ENCODE results near the gene ITPR1.

ITPR1 gene

DNA sequence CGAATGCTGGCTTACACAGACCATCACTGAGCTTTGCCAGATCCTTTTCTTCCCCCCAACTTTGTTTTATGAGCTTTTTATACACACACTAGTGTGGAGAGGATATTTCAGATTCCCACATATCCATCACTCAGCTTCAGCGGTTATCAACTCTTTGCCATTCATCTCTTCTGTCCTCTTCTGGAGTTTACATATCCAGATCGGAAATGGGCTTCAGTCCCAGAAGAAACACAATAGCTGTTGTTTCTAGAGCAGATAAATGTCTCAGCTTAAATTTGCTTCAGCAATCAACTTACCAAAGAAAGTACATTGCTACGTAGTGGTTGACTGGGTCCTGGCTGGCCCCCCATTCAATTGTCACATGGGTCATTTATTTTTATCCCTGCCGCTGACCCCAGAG is 300.2 kb downstream of the ITPR1 start:
- no peak for DNase-seq

DNA sequence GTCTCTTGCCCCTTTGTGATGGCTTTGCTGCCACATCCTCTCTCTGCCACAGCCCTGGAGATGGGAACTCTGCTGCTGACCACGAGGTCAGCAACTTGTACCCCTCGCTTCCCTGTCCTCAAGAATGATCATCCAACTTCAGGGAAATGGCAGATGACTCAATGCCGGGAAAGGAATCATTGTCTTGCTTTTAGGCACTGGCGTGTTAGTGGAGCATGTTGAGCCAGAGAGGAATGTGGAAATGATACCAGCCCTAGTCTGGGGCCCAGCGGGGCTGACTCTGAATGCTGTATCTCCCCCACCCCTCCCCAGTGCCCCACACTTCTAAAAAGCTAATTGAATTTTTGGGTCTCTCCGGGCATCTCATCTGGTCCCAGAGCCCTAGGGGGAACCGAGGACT is 301.2 kb downstream of the ITPR1 start:
- DNase-seq = no peak

DNA sequence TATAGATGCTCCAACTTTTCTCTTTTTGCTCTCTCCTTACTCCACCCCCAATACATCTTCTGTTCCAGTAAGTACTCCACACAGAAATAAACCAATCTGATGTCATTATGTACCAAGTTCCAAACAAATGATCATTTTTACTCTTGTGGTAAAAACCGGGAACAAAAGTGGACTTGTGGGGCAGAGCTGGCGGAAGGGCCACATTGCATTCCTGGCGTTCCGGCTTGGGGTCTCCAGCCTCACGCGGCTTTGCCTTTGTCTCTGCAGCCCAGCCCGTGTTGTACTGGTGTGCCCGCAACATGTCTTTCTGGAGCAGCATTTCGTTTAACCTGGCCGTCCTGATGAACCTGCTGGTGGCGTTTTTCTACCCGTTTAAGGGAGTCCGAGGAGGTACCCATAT is 301.6 kb downstream of the ITPR1 start:
- no peak for DNase-seq

DNA sequence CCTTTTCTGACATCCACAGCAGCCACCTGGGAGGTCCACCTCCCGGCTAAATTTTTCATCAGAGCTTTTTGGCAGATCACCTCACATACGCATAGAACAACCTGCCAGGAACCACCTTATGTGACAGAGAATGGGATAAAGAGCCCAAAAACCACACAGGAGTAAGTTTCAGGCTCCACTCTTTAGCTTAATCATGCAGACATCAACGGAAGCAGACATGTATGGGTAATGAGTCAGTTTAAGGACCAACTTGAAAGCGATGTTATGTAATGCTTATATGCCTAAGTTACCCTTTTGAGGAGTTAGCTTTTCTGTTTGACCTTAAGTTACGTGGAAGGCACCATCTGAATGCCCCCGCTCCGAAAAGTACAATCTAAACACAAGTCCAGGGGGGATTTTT is 302.8 kb downstream of the ITPR1 start:
- DNase-seq = no peak

DNA sequence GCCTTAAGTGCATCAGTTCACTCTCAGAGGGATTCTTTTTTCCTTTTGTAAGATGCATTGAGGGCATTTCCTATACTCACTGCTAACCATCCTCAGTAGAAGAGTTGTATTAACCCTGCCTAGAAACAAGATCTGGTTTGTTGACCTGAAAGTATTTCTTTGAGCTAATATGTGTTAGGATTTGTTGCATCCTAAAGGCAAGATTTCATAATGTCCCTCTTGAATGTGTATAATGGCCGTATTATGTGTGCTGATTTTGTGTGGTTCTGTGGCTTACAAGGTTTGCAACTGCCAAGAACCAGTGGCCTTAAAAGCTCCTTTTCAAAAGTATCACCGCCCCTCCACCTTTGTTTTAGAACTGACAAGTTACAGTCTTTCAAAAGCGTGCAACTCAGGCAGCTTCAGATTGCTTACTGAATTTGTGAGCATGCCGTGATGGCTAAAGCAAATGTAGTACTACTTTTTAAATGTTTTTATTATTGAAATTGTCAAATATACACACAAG is 304.1 kb downstream of the ITPR1 start:
- DNase-seq = no peak

DNA sequence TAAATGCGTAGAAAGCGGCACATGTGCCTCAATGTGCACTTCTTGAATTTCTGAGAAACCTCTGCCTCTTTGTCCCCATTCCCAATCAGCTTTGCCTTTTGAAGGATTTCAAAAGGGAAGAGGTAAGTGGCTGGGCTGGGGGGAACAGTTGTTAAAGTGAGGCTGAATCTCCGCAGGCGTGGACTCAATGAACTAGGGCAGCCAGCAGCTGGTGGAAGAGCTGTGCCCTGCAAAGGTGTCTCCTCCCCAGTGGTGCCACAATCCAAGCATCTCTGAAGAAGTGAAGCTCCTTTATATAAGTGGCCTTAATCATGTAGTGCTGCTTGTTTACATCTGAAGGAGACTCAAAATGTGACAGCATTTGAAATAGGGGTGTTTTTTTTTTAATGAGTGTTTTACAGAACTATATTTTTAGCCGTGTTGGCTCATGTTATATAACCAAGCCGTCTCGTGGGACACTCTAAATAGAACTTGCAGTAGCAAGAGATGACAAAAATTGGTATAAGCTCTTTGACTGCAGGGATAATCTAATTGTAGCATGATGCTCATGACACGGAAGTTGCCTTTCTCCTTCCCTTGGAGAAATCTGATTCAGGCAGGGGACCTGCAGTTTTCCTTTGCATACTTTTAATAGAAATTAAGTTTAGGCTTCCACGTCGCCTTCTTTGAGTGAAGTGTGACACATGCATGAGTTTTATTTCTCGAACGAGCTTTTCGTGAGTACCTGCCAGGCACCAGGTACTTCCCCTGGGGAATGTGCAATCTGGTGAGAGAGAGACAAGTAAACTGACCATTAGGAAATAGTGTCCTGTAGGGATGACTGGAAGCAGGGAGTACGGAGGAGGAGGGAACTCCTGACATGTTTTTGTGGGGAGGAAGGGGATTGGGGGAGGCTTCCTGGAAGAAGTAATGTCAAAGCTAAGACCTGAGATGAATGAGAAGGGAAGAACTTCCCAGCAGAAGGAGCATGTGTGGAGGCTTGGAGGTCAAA is 306.4 kb downstream of the ITPR1 start:
- DNase-seq = no peak

DNA sequence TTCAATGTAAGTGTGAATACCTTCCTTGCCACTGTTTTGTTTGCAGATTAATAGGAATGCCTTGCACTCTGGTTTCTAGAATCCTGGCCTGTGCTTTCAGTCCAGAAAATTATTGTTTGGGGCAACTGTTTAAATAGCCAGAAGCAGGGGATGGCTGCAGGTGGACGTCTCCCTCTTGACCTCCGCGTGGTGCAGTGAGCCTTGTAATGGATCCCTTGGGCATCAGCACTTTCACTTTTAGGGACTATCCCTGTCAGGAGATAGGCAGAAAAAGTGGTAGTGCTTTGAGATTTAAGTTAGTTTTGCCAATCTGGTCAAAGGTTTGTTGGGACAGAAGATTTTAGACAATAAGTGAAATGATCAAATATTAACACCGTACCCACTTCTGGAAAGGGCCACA is 307.4 kb downstream of the ITPR1 start:
- DNase-seq = no peak

DNA sequence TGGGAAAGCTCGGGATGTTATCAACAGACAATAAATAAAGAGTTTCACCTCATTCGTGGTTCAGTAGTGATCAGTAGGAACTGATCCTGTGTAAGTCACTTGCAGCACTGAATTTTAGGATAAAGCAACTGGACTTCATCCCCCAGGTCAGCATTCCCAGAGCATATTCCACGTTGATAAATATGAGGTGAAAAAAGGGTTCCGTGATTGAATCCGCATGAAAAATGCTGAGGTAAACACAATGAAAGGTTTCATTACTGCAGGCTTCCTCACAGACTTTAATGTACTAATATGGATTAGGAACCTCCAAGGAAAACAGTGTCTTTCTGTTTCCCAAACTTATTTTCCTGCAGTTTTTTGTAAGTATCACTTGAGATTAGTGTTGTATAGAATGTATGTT is 308.7 kb downstream of the ITPR1 start:
- DNase-seq = no peak

DNA sequence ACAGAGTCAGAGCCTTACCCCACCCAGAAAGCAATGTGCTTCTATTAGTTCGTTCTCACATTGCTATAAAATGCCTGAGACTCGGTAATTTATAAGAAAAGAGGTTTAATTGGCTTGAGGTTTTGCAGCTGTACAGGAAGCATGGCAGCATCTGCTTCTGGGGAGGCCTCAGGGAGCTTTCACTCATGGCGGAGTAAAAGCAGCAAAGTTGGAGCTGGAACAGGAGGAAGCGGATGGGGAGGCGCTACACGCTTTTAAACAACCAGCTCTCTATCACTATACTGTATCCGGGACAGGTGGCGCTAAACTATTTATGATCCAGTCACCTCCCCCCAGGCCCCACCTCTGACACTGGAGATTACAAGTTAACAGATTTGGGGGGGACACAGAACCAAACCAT is 309.8 kb downstream of the ITPR1 start:
- DNase-seq = no peak

DNA sequence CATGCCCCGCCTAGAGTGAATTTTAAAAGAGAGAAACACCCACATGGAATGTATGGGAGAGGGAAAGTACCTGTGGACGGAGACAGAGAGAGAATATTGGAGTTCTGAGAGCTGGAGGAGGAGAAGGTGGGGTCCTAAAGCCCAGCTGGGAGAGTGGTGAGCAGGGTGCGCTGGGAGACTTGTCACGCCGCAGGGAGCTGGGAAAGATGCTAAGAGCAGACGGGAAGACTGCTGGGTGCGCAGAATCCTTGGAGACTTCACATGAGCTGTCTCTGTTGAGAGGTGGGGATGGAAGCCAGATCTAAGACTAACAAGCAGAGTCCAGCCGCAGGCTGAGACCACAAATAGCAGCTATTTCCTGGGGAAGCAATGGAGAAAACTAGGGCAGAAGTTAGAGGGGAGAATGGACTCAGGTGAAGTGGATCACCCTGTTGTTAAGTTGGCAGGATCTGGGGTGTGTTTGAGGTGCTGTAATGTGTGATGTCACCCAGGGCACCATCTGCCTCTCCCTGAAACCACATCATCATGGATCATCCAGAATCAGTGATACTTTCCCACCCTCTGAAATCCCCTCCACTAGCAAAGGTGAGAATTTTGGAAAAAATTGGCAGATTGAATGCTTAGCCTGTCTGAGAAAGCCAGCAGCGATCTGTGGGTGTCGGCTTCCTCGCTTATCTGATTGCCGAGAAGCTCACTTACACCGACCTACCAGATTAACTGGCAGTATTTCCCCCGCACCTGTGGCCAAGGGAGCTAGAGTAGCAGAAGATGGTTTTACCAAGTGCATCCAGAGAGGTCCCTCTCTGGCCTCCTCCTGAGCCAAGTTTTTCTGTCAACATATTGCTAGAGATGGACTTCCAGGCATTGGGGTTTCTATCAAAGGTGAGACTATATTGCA is 311.3 kb downstream of the ITPR1 start:
- no peak for DNase-seq

DNA sequence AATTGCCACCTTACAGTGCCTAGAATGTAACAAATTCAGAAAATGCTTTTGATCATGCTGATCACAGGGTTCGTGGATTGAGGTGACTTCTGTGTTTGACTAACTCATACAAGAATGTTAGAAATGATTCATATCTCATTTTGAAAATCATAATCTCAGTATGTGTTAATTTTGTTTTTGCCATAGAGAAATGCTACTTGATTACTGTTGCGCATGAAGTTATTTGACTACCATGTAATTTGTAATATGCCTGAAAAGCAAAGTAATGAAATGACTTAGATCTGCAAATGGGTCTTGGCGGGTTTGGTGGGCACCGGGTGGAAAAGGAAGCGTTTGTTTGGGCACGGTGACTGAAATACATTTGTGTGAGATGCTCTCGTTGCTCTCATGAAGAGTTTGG is 312.5 kb downstream of the ITPR1 start:
- no peak for DNase-seq

DNA sequence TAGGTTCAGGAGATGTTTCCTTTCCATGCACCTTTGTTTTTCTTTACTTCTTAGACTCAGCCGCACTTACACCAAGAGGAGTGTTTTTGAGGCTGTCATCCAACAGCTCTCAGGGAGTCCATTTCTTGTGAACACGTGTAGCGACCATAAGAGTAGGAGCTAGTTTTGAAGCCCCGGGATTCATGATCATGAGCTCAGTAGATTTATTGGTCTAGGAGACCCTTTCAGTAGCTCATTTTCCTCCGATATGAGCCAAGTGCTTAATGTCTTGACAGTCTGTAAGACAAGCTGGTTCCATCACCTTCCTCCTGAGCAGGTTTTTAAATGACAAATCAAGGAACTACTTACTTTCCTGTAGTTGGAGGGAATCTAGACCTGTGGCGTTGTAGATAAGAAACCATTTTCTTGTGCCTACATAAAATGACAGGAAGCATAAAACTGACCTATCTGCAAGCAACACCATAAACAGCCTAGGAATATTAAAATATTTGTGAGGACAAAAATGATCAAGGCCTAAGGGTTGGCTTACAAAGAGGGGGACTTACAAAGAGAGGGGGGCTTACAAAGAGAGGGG is 313.5 kb downstream of the ITPR1 start:
- DNase-seq = no peak

DNA sequence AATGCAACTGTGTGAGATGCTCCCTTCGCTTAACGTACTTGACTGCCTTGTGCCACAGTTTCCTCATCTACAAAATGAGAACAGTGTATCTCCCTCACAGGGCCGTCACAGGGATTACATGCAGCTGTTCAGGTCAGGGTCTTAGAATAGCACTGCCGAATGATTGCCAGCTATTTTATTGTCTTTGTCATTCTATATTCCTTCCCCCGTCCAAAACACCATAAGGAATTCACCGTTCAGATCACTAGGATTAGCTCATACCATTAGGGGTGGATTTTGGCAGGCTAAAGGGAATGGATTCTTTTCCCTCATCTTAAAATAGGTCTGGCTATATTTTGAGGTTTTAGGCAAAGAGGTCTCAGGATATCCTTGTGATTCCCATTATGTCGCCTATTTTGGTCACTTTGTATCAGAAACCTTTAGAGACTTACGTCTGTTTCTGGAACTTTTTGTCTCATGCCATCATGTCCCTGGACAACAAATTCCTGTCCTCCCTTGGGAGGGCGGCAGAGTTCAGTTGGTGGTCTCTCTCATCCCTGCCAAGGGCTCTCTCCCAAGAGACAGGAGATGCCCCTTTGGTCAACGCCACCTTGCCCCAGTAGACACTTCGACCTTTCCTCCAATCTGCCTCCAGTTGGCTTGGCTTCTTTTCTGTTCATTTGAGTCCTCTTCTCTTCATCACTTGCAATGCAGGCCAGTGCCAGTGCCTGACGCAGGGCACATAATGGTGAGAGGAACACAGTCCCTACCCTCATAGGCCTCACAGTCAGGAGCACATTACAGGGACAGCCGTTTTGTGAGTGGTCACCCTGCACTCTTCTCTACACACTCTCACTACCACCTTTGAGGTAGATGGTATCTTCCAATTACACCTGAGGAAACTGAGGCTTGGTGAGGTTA is 314.5 kb downstream of the ITPR1 start:
- peak; percentile 21 for DNase-seq

DNA sequence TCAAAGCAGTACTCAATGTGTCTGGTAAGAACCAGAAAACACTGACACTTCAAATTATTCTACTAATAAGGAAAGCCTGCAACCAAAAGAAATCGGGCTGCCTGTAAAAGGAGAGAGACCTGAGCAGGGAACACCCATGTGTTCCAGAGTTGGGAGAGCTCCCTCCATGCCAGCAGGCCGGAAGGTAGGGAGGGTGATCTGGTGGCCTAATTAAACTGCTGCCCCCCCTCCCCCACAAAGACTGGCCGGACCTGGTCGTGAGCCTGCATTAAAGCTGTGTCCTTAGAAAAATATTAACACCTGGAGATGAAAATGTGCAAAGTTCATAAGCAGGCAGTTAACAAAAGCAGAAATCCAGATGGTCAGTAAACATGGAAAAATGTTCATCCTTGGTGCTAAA is 315.5 kb downstream of the ITPR1 start:
- no peak for DNase-seq

DNA sequence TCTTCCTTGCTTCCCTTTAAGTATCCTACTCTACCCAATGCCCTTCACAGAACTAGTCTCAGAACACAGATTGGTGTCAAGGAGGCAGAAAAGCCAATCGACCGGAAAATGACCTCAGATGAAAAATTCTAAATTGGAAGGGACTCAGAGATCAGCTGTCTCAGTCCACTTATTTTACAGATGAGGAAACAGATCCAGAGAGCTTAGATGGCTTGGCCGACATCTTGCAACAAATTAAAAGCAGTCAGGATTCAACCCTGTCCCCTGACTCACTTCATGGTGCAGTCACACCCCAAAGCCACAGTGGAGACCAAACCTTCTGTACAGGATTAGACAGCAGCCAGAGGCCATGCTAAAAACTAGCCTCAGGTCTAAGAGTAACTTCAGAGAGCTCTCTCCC is 316.8 kb downstream of the ITPR1 start:
- peak; percentile 38 for DNase-seq

DNA sequence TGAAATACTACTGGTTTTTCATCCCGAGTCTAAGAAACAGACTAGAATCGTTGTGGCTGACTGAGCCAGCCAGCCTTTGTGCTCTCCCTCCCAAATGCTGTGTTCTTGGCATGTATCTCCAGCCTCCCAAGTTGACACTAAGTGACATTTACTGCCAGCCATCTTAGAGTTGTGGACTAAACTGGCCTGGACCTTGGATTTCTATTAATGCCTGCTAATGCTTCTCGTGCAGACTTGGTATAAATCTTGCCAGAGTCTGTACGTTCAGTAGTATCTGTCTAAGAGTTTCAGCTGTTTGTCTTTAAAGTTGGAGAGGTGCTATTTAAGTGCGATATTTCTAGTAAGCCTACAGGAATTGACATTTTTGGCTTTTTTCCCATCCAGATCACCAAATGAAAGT is 319.4 kb downstream of the ITPR1 start:
- DNase-seq = peak; percentile 63

DNA sequence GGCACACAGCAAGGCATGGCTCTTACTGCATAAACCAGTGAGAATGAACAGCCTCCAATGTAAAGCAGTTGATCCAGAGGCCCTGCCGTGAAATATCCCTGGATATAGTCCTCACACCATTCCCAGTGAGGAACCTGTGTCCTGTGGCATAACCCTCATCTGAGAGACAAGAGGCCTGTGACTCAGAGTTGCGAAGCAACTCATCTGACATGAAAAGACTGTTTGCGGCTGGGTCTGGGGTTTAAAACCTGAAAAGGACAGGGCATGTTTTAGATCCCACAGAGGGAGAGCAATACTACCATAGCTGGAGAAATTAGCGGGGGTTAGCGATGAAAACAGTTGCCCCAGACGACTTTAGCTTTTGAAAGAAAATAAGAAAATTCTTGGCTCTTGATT is 320.8 kb downstream of the ITPR1 start:
- no peak for DNase-seq

DNA sequence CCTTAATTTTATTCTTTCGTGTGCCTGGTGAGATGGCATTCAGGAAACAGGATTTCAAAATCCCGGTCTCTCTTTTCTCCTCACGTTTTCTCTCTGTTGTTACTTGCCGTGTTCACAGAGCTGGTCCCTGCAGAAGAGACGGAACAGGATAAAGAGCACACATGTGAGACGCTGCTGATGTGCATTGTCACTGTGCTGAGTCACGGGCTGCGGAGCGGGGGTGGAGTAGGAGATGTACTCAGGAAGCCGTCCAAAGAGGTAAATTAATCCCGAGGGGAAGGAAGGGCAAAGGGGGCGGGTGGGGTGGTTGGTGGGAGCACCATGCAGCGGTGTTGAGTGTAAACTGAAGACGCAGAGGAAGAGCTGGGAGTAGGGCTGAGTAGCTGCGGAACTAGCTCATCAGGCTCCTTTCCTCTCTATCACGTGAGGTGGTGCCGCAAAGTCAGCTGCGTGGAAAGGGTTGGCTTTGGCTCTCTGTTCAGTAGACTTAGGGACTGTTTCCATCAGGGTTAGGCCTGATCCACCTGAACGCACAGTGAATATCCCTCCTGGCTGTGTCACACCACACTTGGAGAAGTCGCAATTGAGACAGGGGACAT is 321.3 kb downstream of the ITPR1 start:
- peak; percentile 35 for DNase-seq

DNA sequence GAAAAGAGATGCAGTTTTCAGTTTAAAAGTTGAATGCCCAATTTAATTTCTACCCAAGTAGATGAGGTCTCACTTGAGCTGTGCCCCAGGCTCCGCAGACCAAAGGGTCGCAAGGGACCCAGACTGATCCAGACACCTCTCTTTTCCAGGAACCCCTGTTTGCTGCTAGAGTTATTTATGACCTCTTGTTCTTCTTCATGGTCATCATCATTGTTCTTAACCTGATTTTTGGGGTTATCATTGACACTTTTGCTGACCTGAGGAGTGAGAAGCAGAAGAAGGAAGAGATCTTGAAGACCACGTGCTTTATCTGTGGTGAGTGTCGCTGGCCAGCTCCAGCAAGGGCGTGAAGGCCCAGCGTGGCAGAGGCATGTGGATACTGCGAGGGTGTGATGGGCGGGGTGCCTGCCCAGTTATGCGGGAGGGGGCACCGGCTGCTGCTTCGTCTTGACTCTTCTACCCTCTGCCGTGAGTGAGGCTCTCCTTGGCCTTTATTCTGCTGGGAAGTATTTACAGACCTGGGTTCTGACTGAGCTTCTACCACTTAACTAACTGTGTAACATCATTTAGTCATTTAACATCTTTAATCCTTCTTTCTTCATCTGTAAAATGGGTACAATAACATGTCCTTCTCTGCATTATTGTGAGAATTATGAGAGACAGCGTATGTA is 321.9 kb downstream of the ITPR1 start:
- no peak for DNase-seq

DNA sequence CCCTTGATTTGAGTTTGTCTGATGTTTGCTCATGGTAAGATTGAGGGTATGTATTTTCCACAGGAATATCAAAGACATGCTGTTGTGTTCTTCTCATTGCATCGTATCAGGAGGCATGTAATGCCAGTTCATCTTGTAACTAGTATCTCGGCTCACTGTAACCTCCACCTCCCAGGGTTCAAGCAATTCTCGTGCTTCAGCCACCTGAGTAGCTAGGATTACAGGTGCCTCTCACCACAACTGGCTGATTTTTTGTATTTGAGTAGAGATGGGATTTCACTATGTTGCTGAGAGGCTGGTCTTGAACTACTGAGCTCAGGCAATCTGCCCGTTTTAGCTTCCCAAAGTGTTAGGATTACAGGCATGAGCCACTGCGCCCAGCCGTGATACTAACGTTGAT is 323.2 kb downstream of the ITPR1 start:
- no peak for DNase-seq

DNA sequence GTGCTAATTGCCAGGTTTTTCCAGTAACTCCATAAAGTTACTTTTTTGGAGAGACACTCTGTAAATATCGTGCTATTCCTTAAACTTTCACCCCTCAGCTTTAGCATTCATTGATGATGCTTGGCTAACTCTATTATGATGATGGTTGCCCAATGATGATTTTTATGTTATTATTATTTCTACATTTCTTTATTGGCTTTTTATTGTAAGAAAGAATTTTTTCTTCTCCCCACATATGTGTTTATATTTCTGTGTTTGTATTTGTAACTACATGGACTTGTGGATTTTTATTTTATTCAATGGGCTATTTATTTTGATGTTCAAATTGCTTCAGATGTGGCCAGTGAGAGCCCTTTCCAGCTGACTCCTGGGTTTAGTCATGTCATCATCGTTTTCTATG is 323.6 kb downstream of the ITPR1 start:
- DNase-seq = no peak

Measured in fibroblast of skin of abdomen (primary cell).